HG03045 (cell line): Measurements from ENCODE around the gene ZNF639.
A peak's percentile ranks its signal among the peaks of the same experiment; 100 is the strongest.
"Not testable (repeated sequence)": the region's sequence is repeated elsewhere in the genome, so short reads cannot be mapped to it uniquely, and the experiment has no call there.

Experiments used
- ATAC-seq: cut with Tn5 transposase; IDR thresholded peaks from one replicate; pipeline ENCODE4 v1.9.1; 2021; ENCODE audit warnings: mild to moderate bottlenecking, moderate library complexity; ENCODE audit not compliant: unreplicated experiment

Gene ZNF639, protein sequence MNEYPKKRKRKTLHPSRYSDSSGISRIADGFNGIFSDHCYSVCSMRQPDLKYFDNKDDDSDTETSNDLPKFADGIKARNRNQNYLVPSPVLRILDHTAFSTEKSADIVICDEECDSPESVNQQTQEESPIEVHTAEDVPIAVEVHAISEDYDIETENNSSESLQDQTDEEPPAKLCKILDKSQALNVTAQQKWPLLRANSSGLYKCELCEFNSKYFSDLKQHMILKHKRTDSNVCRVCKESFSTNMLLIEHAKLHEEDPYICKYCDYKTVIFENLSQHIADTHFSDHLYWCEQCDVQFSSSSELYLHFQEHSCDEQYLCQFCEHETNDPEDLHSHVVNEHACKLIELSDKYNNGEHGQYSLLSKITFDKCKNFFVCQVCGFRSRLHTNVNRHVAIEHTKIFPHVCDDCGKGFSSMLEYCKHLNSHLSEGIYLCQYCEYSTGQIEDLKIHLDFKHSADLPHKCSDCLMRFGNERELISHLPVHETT

DNA sequence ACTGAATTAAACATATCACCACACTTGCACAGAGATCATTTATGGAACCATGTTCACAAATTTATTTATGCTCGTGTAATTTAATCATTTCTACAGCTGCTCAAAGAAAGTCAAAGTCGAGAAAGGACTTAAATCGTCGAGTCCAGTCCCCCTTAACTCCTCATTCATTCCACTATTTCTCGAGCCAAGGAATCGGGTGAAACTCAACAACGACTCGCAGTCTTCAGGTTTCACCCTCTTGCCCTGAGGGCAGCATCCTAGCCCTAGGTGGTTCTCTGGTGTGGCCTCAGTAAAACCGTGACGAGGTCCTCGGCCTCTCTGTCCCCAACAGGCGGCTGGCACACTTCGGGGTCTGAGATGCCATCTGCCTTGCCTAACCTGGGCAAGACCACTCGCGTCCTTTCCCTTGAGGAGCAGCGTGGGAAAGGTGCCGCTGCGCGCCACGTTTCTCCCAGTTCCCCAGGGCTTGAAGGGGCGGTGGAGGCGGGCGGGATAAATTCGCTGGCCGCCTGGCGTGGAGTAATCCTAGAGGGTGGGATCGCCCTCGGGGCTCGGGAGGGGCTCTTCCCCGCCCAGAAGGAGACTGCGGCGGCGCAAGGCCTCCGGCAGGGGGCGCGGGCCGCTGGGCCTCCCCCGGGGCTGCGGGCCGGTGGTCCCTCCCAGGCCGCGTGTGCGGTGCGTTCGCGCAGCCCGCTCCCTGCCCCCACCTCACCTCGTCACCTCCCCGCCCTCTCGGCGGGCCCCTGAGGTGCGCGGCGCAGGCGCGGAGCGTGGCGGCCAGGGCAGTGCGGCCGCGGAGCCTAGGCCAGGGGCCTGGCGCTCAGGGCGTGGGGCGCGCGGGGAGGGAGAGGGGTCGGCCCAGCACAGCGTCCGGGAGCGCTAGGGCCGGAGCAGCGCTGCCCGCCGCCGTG, at the start of gene ZNF639:
TSS of gene ZNF639 (plus strand) at position 746 of the 911 bp plus-strand sequence. CDS start 5,263 bp downstream, outside the sequence.
- peak; percentile 75 for ATAC-seq

DNA sequence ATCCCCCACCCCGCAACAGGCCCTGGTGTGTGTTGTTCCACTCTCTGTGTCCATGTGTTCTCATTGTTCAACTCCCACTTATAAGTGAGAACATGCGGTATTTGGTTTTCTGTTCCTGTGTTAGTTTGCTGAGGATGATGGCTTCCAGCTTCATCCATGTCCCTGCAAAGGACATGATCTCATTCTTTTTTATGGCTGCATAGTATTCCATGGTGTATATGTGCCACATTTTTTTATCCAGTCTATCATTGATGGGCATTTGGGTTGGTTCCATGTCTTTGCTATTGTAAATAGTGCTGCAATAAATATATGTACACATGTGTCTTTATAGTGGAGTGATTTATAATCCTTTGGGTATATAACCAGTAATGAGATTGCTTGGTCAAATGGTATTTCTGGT, 48.4 kb upstream of the ZNF639 start:
- not testable (repeated sequence) for ATAC-seq

DNA sequence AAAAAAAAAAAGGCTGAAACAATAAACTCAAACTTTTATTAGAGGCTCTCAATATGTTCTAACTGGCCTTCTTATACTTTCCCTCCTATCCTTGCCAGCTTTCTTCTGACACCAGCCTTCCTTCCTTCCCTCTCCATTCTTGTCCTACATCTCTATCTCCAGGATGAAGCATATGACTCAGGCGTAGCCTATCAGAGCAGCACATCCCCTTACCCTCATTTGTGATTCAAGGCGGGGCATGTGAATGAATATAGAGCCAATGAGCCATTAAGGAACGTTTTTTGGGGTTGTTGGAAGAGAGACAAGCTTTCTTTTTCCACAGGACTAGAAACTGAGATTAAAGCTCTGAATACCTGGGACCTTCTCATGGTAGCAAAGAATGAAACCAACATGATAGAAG, 46.8 kb upstream of the ZNF639 start:
- no peak for ATAC-seq

DNA sequence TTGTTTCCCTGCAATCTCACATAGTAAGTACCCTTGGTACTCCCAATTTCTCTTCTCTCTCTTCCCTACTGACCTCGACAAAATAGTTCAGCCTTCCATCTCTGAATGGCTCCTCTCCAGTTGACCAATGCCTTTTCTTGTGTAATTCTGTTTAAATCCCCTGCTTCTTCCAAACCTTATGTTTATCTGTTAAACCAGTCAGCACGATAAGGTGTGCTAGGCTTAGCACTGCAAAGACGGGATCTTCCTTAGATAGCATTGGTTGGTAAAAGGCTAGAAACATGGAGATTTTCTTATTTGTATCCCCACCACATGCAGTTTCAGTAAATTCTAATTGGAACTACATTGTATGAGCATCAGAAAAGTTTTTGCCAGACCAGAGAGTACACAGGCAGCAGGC, 46.1 kb upstream of the ZNF639 start:
- no peak for ATAC-seq

DNA sequence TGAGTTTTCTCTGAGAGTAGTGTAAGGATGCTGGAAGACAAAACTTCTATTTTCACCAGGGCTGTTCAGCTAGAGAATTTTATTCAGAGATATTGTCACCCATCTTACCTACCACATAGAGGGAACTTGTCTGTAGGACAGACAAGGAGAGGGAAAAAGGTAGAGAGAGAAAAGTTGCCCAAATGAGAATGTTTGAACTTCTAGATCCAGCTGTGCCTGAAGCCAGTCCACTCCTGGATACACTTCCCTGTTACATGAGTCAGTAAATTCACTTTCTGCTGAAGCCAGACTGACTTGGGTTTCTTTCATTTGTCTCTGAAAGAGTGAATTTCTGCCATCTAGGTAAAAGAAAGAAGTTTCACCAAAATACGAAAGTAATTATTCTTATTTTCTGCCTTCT, 44.7 kb upstream of the ZNF639 start:
- no peak for ATAC-seq

DNA sequence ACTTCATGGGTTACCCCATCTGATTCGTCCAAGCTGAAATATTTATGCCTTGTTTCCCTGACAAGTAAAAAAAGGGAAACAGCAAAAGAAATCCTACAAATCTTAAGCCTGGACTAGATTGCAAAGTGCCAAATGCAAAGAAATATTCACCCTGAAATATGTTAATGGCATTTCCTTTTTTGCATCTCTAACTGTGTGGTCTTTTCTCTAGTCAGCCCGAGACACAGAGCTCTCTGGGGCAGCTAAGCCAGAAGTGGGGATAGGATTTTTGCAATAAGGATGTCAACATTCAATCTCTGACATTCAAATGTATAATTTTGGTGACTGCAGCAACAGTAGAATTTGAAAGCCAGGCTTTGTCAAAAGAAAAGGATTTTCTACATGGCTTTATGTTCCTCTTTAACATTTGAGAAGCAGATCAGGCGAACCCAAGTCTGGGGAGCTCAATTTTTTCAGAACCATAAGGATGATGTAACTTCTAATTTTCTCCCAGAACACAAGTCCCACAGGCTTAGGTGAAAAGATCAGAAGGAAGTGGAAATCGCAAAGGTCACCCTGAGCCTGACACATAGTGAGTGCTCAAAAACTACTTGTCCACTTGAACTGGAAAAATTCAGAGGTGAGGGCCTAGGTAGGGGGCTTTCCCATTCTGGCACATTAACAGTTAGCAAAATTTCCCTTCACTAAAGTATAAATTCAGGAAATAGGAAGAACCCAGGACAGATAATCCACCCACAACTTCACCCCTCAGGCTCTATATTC, 43.7 kb upstream of the ZNF639 start:
- ATAC-seq, result no peak

DNA sequence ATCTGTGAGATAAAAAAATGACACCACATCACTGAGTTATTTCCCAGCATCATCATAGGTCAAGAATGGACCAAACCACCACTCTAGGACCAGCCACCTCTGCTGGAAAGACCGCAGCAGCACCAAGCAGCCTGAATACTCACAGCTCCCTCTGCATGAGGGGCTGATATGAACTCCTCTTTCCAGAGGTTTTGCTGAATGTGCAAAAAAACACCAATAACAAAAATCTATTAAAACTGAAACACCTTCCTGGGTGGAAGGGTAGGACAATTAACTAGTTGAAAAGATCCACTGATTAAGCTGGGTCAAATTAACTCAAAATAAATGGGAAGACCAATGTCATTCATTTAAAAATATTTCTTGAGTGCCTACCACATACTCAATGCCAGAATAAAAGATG, 43.0 kb upstream of the ZNF639 start:
- no peak for ATAC-seq

DNA sequence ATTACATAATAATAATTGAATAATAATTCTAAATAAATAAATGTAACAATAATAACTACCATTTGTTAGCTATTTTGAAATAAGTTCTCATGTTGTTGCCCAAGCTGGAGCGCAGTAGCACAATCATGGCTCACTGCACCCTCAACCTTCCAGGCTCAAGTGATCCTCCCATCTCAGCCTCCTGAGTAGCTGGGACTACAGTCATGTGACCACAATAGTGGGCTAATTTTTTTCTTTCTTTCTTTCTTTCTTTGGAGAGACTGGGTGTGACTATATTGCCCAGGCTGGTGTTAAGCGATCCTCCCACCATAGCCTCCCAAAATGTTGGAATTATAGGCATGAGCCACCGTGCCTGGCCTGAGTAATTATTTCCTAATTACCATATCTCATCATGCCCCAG, 41.0 kb upstream of the ZNF639 start:
- ATAC-seq, result no peak

DNA sequence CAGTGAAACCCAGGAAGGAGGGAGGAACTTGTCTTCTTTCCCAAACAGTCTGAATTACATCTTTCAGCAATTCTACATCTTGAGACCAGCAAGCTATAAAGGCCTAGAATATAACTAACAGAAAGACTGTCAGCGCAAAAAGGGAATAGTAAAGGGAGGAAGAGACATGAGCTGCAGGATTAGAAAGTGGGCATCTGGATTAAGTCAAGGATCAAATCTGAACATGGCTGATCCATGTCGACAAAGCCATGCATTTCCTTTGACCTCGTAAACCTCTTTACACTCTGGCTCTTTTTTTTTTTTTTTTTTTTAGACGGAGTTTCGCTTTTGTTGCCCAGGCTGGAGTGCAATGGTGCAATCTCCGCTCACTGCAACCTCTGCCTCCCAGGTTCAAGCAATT, 36.5 kb upstream of the ZNF639 start:
- ATAC-seq, result no peak

DNA sequence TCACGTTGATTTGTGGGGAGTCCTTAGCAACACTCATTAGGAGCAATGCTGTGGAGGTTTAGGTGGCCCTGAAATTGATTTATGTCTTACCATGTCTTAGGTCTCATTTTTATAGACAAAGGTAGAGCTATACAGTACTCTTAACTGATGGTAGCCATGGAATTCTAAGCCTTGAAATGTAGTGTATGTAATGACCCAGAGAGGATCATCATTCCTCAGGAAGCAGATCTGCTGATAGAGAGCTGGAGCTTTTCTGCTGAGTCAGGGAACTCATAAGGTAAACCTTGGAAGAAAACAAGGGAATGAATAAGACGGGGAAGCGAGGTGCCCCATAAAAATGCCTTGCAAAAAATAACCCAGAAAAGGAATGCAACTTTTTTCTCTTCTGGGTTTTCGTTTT, 34.0 kb upstream of the ZNF639 start:
- no peak for ATAC-seq

DNA sequence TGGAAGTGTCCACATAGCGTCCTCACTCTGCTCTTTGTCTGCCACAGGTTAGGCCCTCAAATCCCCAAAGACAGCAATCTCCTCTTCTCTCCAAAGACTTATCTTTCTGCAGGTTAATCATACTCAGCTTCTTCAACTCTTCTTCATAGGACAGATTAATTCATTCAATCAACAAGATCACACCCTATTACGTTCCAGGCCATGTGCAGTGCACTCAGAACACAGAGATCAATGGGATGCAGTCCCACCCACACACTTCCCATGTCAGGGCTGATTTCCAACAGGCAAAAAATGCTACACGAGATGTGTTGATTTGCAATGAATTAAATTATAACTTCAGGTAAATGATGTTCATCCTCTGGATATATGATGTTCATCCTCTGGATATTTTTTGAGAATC, 33.5 kb upstream of the ZNF639 start:
- no peak for ATAC-seq

DNA sequence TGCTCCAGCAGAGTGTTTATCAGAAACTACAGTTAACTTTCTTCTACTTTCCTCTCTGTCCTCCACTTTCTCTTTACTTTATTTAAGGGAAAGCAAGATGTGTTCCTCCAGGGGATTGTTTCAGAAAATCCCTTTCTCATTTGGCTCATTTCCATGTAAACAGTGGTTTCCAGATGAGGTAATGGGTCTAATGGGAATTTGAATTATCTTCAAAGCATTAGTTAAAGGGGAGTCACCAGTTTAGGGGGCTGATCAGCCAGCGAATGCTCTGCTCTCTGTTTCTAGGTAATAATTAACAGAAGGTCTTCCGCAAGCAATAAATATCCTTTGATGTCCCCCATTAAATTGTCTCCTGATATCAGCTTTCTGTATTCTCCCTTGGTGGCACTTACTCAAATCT, 30.4 kb upstream of the ZNF639 start:
- ATAC-seq, result no peak

DNA sequence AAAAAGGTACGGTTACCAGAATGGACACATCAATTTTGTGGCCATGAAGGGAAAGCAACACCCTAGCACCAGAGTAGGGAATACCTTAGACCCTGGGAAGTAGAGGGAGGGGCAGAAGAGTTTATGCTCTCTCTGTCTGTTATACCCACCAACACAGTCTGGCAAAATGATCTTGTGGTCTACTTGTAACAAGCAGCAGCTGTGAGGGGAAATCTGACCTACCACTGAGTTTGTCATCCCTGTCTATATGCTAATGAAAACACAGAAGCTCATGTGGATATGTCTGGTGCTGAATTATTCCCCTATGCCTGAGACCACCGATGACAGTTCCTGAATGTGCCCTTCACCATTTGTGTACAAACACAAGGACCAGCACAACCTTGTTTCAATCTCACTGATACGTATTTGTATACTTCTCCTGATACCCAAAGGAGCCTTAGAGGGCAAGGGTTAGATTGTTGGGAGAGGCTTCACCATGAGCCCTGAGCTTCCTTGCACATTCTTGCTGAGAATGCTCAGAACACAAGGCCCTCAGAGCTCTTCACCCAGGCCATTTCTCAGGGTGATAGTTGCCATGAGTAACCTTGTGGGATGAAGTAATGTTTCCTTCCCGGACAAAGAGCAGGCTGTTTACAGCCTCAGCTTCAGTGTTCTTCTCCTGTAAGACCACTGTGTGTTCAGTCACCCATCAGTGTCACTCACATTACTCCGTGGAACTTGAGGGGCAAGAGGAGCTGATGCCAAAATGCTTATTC, 24.7 kb upstream of the ZNF639 start:
- no peak for ATAC-seq

DNA sequence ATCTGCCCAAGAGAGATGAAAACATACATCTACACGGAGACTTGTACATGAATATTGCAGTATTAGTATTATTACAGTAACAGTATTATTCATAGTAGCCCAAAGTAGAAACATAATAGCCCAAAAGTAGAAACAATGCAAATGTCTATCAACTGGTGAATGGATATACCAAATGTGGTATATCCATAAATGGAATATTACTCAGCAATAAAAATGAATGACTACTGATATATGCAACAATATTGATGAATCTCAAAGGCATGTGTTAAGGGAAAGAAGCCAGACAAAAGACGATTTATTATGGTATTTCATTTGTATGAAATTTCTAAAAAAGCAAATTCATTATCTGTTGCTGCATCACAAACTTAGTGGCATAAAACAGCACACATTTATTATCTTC, 23.5 kb upstream of the ZNF639 start:
- no peak for ATAC-seq

DNA sequence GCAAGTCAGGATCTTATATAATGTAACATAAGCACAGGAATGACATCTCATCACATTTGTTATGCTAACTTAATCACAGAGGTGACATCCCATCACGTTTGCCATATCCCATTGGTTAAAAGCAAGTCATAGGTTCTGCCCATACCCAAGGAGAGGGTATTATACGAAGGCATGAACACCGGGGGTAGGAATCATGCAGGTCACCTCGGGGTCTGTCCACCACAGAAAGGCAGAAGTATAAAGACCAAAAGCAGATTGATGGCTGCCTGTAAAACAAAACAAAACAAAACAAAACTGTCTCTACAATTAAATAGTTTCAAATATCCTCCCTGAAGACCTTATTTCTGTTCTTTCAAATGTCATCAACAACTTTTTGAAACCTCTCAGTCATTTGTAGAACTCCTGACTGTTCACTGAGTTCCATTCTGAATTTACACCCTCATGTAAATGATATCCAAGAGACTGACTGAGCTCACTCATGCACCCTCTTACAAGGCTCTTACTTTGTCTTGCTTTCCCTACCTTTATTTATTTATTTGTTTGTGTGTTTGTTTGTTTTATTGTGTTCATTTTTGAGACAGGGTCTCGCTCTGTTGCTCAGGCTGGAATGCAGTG, 22.7 kb upstream of the ZNF639 start:
- ATAC-seq, result no peak

DNA sequence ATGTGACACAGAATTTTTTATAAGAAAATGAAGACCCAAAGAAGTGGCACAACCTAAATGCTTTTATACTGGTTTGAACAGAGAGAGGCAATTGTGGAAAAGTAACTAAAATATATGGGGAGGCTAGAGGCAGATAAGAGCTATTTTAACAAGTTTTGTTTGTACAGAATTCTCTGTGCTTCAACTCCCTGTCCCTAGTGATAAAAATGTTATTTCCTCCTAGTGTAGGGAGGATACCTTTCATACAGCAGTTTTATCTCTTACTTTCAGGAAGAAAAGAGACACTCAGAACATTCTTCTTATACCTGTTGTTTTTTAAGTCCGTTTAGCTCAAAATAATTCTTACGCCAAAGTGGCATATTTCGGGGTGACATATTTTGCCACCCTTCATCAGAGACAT, 21.2 kb upstream of the ZNF639 start:
- ATAC-seq, result no peak

DNA sequence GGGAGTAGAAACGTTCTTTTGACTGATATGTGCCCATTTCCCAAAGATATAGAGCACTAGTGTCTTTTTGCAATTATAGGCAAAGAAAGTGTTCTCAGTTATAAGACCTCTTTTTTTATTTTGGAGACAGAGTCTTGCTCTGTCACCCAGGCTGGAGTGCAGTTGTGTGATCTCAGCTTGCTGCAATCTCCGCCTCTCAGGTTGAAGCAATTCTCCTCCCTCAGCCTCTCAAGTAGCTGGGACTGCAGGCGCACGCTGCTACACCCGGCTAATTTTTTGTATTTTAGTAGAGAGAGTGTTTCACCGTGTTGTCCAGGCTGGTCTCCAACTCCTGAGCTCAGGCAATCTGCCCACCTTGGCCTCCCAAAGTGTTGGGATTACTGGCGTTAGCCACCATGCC, 20.7 kb upstream of the ZNF639 start:
- ATAC-seq, result no peak

DNA sequence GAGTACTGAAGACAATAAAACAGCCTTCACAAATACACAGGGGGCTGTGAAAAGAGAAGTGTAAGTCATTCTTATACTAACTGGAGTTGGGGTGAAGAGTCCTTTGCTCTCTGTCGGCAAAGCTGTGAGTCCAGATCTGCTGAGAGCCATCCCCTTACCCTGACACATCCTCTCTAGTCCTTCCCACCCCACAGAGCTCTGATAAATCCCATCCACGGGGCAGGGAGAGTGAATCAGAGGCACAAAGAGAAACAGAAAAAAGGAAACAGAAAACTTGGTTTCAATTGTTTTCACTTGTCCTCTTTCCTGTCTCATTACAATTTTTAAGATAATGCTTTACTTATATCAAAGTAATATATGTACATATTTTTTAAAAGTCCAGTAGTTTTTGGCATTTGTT, 18.2 kb upstream of the ZNF639 start:
- ATAC-seq, result no peak

DNA sequence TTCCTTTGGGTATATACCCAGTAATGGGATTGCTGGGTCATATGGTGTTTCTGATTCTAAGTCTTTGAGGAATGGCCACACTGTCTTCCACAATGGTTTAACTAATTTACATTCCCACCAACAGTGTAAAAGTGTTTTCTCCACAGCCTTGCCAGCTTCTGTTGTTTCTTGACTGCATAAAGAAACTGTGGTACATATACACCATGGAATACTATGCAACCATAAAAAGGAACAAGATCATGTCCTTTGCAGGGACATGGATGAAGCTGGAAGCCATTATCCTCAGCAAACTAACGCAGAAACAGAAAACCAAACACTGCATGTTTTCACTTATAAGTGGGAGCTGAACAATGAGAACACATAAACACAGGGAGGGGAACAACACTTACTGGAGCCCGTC, 15.5 kb upstream of the ZNF639 start:
- ATAC-seq, result not testable (repeated sequence)

DNA sequence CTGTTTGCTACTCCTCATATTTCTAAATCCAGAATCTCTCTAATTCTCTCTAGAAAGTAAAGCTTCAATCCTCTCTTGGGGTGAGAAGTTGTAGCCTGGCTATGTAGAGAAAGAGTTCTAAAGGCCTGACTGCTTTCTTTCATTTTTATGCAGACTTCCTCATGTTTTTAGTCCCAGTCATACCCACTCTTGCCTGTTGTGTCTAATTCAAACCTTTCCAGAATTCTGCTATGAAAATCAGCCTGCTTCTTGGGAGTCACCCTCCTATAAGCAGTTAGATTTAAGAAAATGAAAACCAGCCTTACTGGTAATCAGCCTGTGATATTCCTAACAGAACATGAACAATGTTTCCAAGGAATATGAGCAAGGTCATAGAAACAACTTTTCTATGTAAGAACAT, 14.8 kb upstream of the ZNF639 start:
- no peak for ATAC-seq
